Tibial artery (tissue), 4 donors: ENCODE data around the gene MOXD1.

Experiments used
- DNase-seq, 2 donors: peaks; one replicate each; pipeline ENCODE4 v3.0.0-alpha.2; 2019
- H3K27ac ChIP-seq, 2 donors: fragments of 200-600 bp; sonication (generic) in 1 of 2; 1 replicate in 1 of 2; 2 replicates in 1 of 2; pipeline ENCODE4 v1.5.1; 2018 to 2019; ENCODE audit warnings: mild to moderate bottlenecking in 1 of 2
- H3K27me3 ChIP-seq, 2 donors: fragments of 200-600 bp; sonication (generic) in 1 of 2; one replicate each; pipeline versions ENCODE4 v1.5.1 to v1.6.0; 2016 to 2019
- H3K36me3 ChIP-seq, 3 donors: fragments of 200-600 bp; sonication (generic) in 2 of 3; one replicate each; pipeline ENCODE4 v1.5.1; 2016 to 2019; ENCODE audit warnings: mild to moderate bottlenecking in 2 of 3
- H3K4me1 ChIP-seq, 4 donors: fragments of 200-600 bp; sonication (generic) in 2 of 4; 1 replicate in 3 of 4; 2 replicates in 1 of 4; pipeline ENCODE4 v1.5.1; 2016 to 2019
- H3K4me3 ChIP-seq, 2 donors: fragments of 200-600 bp; sonication (generic) in 1 of 2; 1 replicate in 1 of 2; 2 replicates in 1 of 2; pipeline ENCODE4 v1.5.1; 2018 to 2019; ENCODE audit warnings: mild to moderate bottlenecking in 2 of 2
- H3K9me3 ChIP-seq, 3 donors: fragments of 200-600 bp; sonication (generic) in 1 of 3; one replicate each; pipeline ENCODE4 v1.5.1; 2016 to 2019
- CTCF ChIP-seq, 2 experiments: fragments of 200-600 bp in 1 of 2; fragments of 450-650 bp in 1 of 2; IDR thresholded peaks; one replicate each; pipeline ENCODE4 v1.5.1; 2017 to 2019; ENCODE audit warnings: antibody characterized with exemption in 2 of 2, mild to moderate bottlenecking in 1 of 2, moderate library complexity in 1 of 2
- intact Hi-C: fragments of 100-400 bp; cut with DNase I; formaldehyde crosslinking; loops from one replicate; pipeline ENCODE4 v1.15.0; 2023; ENCODE audit warnings: low total_unique reads

Gene MOXD1

GRCh38 chr6:132256457-132256856 is 144.8 kb downstream of the MOXD1 start:
- Histone ChIP-seq H3K27me3 (no peaks in the 10 kb centered on the region), H3K36me3 (no peaks in the 10 kb centered on the region), H3K4me1 (no peaks in the 10 kb centered on the region), H3K9me3 (no peaks in the 10 kb centered on the region), H3K4me3 (no peak overlapping the region), H3K27ac (no peak overlapping the region)
- DNase-seq, result no peak
- no peak for TF ChIP-seq CTCF (IDR thresholded peaks at IDR 0.05)
- intact Hi-C loops, result no loop called here

- Histone ChIP-seq H3K36me3 (no peaks in the 10 kb centered on the region), H3K27ac (no peak overlapping the region), H3K4me3 (no peak overlapping the region), H3K4me1 (no peaks in the 10 kb centered on the region), H3K9me3 (no peaks in the 10 kb centered on the region), H3K27me3 (no peaks in the 10 kb centered on the region)
- no peak for DNase-seq
- intact Hi-C loops, result no loop called here
- no peak for TF ChIP-seq CTCF (IDR thresholded peaks at IDR 0.05)
Measured at GRCh38 chr6:132253906-132254305, 147.4 kb downstream of the MOXD1 start.

- DNase-seq, result no peak
- H3K27ac ChIP-seq, result no peak overlapping the region
- H3K27me3 ChIP-seq, result no peaks in the 10 kb centered on the region
- no peaks in the 10 kb centered on the region for H3K4me1 ChIP-seq
- H3K9me3 ChIP-seq, result no peaks in the 10 kb centered on the region
- no peak for TF ChIP-seq CTCF (IDR thresholded peaks at IDR 0.05)
- intact Hi-C loops, result no loop called here
- H3K36me3 ChIP-seq, result no peaks in the 10 kb centered on the region
- H3K4me3 ChIP-seq, result no peak overlapping the region
Measured at GRCh38 chr6:132253211-132253610, 148.1 kb downstream of the MOXD1 start.

- H3K36me3 ChIP-seq, result no peaks in the 10 kb centered on the region
- DNase-seq, result no peak
- no peak for TF ChIP-seq CTCF (IDR thresholded peaks at IDR 0.05)
- H3K27me3 ChIP-seq, result no peaks in the 10 kb centered on the region
- intact Hi-C loops, result no loop called here
- H3K27ac ChIP-seq, result no peak overlapping the region
- H3K9me3 ChIP-seq, result no peaks in the 10 kb centered on the region
- no peak overlapping the region for H3K4me3 ChIP-seq
- no peaks in the 10 kb centered on the region for H3K4me1 ChIP-seq
Measured at GRCh38 chr6:132252113-132252512, 149.2 kb downstream of the MOXD1 start.

GRCh38 chr6:132251711-132252110 is 149.6 kb downstream of the MOXD1 start:
- TF ChIP-seq CTCF (IDR thresholded peaks at IDR 0.05), result no peak

More at GRCh38 chr6:132251711-132252110, 149.6 kb downstream of the MOXD1 start:
- intact Hi-C loops, result no loop called here
- H3K36me3 ChIP-seq, result no peaks in the 10 kb centered on the region
- no peaks in the 10 kb centered on the region for H3K9me3 ChIP-seq
- no peak for DNase-seq
- no peaks in the 10 kb centered on the region for H3K4me1 ChIP-seq
- no peaks in the 10 kb centered on the region for H3K27me3 ChIP-seq
- no peak overlapping the region for H3K4me3 ChIP-seq
- no peak overlapping the region for H3K27ac ChIP-seq
